Mucosa of gallbladder (tissue), 1 donor: Measurements from ENCODE around the gene FBN1. TPM values are rescaled to one million over a fixed set of nuclear protein-coding genes. Genes with fewer than 3 reads are reported as not detected.

Source experiments
- DNase-seq: peaks from one replicate; pipeline ENCODE4 v3.0.0-alpha.2; 2020; ENCODE audit warnings: low spot score
- total RNA-seq: library from RNA; stranded (reverse); gene quantifications from one replicate; pipeline ENCODE4 v1.2.1, GENCODE V29; 2021
- donor health status: DM: no; HTN: no; CAD: no.

FBN1 gene
- total RNA-seq, 1 donor from 2014 or later: 57.6 TPM

GRCh38 chr15:48427479-48427878, 218.0 kb downstream of the FBN1 start:
- DNase-seq: no peak

GRCh38 chr15:48426941-48427340, 218.6 kb downstream of the FBN1 start:
- no peak for DNase-seq

- DNase-seq: no peak
These were observed 219.5 kb downstream of the FBN1 start for GRCh38 chr15:48426044-48426443.

GRCh38 chr15:48425051-48425450, 220.5 kb downstream of the FBN1 start:
- no peak for DNase-seq

GRCh38 chr15:48423896-48424475, 221.5 kb downstream of the FBN1 start:
- no peak for DNase-seq

GRCh38 chr15:48423342-48423741, 222.2 kb downstream of the FBN1 start:
- no peak for DNase-seq

- DNase-seq: no peak
These were observed 223.1 kb downstream of the FBN1 start for GRCh38 chr15:48422401-48422800.

GRCh38 chr15:48421362-48421761, 224.1 kb downstream of the FBN1 start:
- DNase-seq: no peak

- no peak for DNase-seq
These were observed 225.6 kb downstream of the FBN1 start for GRCh38 chr15:48419896-48420295.

- no peak for DNase-seq
These were observed 227.2 kb downstream of the FBN1 start for GRCh38 chr15:48418343-48418742.

GRCh38 chr15:48416301-48416700, 229.2 kb downstream of the FBN1 start:
- no peak for DNase-seq

- DNase-seq: no peak
These were observed 230.2 kb downstream of the FBN1 start for GRCh38 chr15:48415036-48415886.

GRCh38 chr15:48414015-48414414, 231.5 kb downstream of the FBN1 start:
- DNase-seq: no peak

GRCh38 chr15:48413304-48413703, 232.2 kb downstream of the FBN1 start:
- no peak for DNase-seq

GRCh38 chr15:48411971-48412591, 233.4 kb downstream of the FBN1 start:
- no peak for DNase-seq

GRCh38 chr15:48409623-48410022, 235.9 kb downstream of the FBN1 start:
- no peak for DNase-seq

GRCh38 chr15:48408327-48408726, 237.2 kb downstream of the FBN1 start:
- no peak for DNase-seq

GRCh38 chr15:48407646-48408045, 237.9 kb downstream of the FBN1 start:
- DNase-seq: no peak

GRCh38 chr15:48406911-48407310, 238.6 kb downstream of the FBN1 start:
- DNase-seq: no peak

GRCh38 chr15:48406266-48406891, 239.1 kb downstream of the FBN1 start:
- DNase-seq: peak; percentile 25

- no peak for DNase-seq
These were observed 242.9 kb downstream of the FBN1 start for GRCh38 chr15:48402427-48403177.

- no peak for DNase-seq
These were observed 245.4 kb downstream of the FBN1 start for GRCh38 chr15:48400086-48400485.
